ENCODE measurements around the gene COG8. TPM values are rescaled to one million over a fixed set of nuclear protein-coding genes. Genes with fewer than 3 reads are reported as not detected.

COG8 gene
- total and polyA plus RNA-seq, 2 experiments from 2014 or later = 21.4 to 79.9 TPM

DNA sequence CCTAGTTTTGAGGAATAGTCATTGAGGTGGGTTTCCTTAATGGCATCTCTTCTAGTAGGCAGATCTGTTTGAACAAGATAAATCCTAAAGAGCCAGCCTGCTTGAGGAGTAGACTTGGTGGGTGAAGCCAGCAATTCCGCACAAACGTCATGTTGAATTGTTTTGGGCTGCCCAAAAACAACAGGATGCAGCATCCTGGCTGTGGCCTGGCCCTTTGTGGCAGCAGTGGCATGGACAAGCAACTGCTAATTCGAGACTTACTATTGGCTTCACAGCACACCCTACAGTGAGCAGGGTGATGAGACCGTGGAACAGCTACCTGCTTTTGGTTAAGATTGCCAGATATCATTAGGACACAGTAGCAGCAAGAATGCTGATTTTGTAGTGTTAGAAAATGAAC is 37.5 kb downstream of the COG8 start:
- H3K4me3 ChIP-seq = no peak overlapping the region
- peaks cover 1% of the 10 kb centered on the region for H3K27me3 Mint-ChIP-seq (ENCODE audit: insufficient read depth, low read depth, poor library complexity)
- H3K79me2 ChIP-seq (replicated peaks; ENCODE audit: insufficient read depth) = no peaks in the 10 kb centered on the region
- no peak for TF ChIP-seq CREB1 (CRISPR knock-in tag; IDR thresholded peaks at IDR 0.05; ENCODE audit: low read depth)
- no peak for TF ChIP-seq STAT1 (IDR thresholded peaks at IDR 0.05; ENCODE audit: unreplicated experiment)
- TF ChIP-seq, protein P1, sequence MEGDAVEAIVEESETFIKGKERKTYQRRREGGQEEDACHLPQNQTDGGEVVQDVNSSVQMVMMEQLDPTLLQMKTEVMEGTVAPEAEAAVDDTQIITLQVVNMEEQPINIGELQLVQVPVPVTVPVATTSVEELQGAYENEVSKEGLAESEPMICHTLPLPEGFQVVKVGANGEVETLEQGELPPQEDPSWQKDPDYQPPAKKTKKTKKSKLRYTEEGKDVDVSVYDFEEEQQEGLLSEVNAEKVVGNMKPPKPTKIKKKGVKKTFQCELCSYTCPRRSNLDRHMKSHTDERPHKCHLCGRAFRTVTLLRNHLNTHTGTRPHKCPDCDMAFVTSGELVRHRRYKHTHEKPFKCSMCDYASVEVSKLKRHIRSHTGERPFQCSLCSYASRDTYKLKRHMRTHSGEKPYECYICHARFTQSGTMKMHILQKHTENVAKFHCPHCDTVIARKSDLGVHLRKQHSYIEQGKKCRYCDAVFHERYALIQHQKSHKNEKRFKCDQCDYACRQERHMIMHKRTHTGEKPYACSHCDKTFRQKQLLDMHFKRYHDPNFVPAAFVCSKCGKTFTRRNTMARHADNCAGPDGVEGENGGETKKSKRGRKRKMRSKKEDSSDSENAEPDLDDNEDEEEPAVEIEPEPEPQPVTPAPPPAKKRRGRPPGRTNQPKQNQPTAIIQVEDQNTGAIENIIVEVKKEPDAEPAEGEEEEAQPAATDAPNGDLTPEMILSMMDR (conservative IDR thresholded peaks at IDR 0.05; ENCODE audit: low read depth in 2 of 2) = no peak
- no peak for TF ChIP-seq EZH2 (IDR thresholded peaks at IDR 0.05; ENCODE audit: low read depth, unreplicated experiment)
- TF ChIP-seq JUNB (IDR thresholded peaks at IDR 0.05; ENCODE audit: unreplicated experiment) = no peak
- TF ChIP-seq ETS1 (IDR thresholded peaks at IDR 0.05) = no peak
- no peak for TF ChIP-seq ZNF331 (CRISPR knock-in tag; IDR thresholded peaks at IDR 0.05; ENCODE audit: low read depth)
- TF ChIP-seq ZNF114 (CRISPR knock-in tag; IDR thresholded peaks at IDR 0.05) = no peak
- no peak for TF ChIP-seq ZNF462 (CRISPR knock-in tag; IDR thresholded peaks at IDR 0.05)
- no peak for TF ChIP-seq REST (IDR thresholded peaks at IDR 0.05; ENCODE audit: unreplicated experiment)
- TF ChIP-seq POLR2AphosphoS5 (IDR thresholded peaks at IDR 0.05; ENCODE audit: low read depth) = no peak
- TF ChIP-seq NANOG (IDR thresholded peaks at IDR 0.05; ENCODE audit: borderline replicate concordance) = no peak
- H3K27ac Mint-ChIP-seq = no peak overlapping the region
- no peak for ATAC-seq
- H3K4me1 Mint-ChIP-seq = no peaks in the 10 kb centered on the region
- no peak overlapping the region for H3K4me2 ChIP-seq
- no peaks in the 10 kb centered on the region for H3K9me3 Mint-ChIP-seq
- peaks cover 4% of the 10 kb centered on the region; the same call in 1 of the 2 replicates for H3K4me1 ChIP-seq (ENCODE audit: insufficient read depth)
- no peaks in the 10 kb centered on the region for H4K20me1 ChIP-seq (replicated peaks; ENCODE audit: insufficient read depth)
- H3K27ac ChIP-seq (ENCODE audit: low read depth) = no peak overlapping the region
- H3K36me3 Mint-ChIP-seq (ENCODE audit: low read depth) = peaks cover 13% of the 10 kb centered on the region; the same call in 2 of the 3 replicates
- H3F3A ChIP-seq (replicated peaks; ENCODE audit: low read depth) = peaks cover 4% of the 10 kb centered on the region; the same call in 1 of the 2 replicates
- no peaks in the 10 kb centered on the region for H3K9me2 ChIP-seq (ENCODE audit: insufficient read depth)
- H2AFZ ChIP-seq = no peak overlapping the region
- DNase-seq (ENCODE audit: low spot score) = no peak
- H3K36me3 ChIP-seq (ENCODE audit: insufficient read depth) = 0 out of 2 replicates have a peak, but pooled peaks cover 3% of the 10 kb centered on the region
- H3K27me3 ChIP-seq (ENCODE audit: insufficient read depth) = no peaks in the 10 kb centered on the region
- H3K4me3 Mint-ChIP-seq = no peak overlapping the region

Data from GM23338 (cell line).